Omental fat pad (tissue), 4 donors: ENCODE data around the gene UGT1A7. TPM values are rescaled to one million over a fixed set of nuclear protein-coding genes. Genes with fewer than 3 reads are reported as not detected.

ENCODE experiments used
- ATAC-seq: fragments of 150-250 bp; one replicate; pipeline ENCODE4 v1.9.1; 2016; ENCODE audit warnings: mild to moderate bottlenecking, moderate library complexity; ENCODE audit not compliant: low FRiP score
- DNase-seq: peaks from one replicate; pipeline ENCODE4 v3.0.0-alpha.2; 2019; ENCODE audit warnings: low spot score
- total RNA-seq, 4 donors: library from RNA; depleted of rRNA; stranded (reverse); fragments of >200 nt; gene quantifications; one replicate each; pipeline ENCODE4 v1.1.0, GENCODE V29; 2016
- TF ChIP-seq, protein P1 (sequence below), 3 donors: fragments of 450-650 bp; IDR thresholded peaks; one replicate each; pipeline ENCODE4 v1.5.1; 2016 to 2017; ENCODE audit warnings: antibody characterized with exemption in 3 of 3, mild to moderate bottlenecking in 3 of 3, moderate library complexity in 2 of 3

UGT1A7 gene
- total RNA-seq, 4 donors from 2014 or later, result not detected

DNA sequence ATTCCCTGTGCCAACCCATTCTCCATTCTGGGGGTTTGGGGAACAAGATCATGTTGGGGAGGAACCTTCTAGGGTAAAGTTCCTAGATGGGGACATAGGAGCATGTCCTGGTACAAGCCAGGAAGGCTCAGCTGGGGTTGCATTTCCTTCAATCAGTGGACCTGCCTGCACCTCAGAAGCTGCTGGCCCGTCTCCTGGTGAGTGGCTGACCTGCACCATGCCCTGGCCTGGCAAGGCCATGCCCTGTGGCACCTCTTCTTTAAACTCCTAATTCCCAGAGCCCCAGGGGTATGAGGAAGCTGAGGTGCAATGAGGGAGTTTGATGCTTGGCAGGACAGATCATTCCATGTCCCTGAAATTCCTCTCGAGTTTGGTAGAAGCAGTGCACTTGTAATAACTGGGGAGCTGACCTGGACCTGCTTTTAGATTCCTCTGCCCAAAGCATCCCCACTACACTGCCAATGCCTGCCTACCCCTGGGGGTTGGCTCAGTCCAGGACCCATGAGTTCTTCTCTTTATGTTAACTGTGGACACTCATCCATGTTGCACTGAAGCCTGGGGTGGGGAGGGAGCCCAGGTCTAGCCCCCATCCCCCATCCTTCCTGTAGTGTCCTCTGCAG is 121.7 kb downstream of the UGT1A7 start:
- ATAC-seq, result no peak
- TF ChIP-seq, protein P1, sequence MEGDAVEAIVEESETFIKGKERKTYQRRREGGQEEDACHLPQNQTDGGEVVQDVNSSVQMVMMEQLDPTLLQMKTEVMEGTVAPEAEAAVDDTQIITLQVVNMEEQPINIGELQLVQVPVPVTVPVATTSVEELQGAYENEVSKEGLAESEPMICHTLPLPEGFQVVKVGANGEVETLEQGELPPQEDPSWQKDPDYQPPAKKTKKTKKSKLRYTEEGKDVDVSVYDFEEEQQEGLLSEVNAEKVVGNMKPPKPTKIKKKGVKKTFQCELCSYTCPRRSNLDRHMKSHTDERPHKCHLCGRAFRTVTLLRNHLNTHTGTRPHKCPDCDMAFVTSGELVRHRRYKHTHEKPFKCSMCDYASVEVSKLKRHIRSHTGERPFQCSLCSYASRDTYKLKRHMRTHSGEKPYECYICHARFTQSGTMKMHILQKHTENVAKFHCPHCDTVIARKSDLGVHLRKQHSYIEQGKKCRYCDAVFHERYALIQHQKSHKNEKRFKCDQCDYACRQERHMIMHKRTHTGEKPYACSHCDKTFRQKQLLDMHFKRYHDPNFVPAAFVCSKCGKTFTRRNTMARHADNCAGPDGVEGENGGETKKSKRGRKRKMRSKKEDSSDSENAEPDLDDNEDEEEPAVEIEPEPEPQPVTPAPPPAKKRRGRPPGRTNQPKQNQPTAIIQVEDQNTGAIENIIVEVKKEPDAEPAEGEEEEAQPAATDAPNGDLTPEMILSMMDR (IDR thresholded peaks at IDR 0.05), result no peak
- no peak for DNase-seq

- TF ChIP-seq, protein P1 (IDR thresholded peaks at IDR 0.05), result no peak
- DNase-seq (no peak), ATAC-seq (no peak)
These were observed 122.3 kb downstream of the UGT1A7 start for GRCh38 chr2:233803994-233804393.

GRCh38 chr2:233807215-233807865 is 125.6 kb downstream of the UGT1A7 start:
- TF ChIP-seq, protein P1 (IDR thresholded peaks at IDR 0.05), result no peak
- DNase-seq (no peak), ATAC-seq (no peak)

DNA sequence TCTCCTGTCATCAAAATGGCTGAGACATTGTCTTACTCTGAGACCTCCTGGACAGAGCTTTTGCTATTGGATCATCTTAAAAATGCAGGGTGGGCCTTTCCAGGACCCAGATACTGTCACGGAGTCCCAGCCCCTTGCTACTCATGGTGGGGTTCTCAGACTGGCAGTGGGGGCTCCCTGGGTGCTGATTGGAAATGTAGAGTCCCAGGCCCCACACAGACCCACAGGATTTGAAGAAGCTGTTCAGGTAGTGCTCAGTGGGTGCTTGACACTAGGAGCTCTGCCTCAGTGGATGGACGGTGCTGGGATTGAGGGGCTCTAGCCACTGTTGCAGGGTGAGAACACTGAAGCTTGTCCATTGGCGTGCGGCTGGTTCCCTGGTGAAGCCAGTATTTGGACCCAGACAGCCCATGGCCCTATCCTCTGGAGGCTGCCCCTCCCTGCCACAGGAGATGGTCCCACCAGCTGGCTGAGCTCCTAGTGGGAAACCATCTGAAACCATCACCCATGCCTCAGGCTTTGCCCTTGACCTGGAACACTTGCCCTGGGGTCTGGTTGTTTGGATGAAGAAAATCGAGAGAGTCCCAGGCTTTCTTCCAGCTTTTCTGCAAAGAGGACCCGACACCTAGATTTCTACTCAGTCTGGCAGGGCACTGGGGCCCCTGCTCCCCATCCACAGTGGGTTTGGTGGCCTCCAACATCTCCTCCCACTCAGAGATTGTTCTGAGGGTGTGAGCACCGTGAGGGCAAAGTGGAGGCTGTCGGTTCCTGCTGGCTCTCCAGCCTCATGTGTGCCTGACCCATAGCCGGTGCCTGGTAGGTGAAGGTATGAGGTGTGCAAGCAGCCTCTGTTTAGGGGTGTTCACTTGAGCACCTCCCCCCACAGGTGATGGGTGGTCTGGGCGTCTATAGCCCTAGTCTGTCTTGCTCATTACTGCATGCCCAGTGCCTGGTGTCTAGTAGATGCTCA is 126.5 kb downstream of the UGT1A7 start:
- DNase-seq (no peak), ATAC-seq (no peak)
- TF ChIP-seq, protein P1 (IDR thresholded peaks at IDR 0.05), result no peak

- ATAC-seq (no peak), DNase-seq (no peak)
- TF ChIP-seq, protein P1 (IDR thresholded peaks at IDR 0.05), result no peak
These were observed 128.7 kb downstream of the UGT1A7 start for GRCh38 chr2:233810385-233810784.

DNA sequence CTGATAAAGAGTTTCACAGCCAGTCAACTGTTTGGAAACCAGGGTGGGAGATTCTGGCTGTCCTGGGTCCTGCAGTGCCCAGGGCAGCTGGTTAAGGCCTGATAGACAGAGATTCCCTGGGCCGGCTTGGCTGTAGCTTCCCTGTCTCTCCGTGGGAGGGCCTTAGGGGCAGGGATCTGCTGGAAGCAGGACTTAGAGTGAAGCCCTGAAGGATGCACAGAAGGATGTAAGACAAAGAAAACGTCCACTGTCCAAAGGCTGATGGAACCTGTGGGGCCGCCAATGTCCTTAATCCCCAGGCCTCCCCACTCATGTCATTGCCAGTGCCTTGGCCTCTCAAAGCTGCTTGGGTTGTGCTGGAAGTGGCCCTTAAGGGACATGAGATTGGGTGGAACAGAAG is 129.4 kb downstream of the UGT1A7 start:
- TF ChIP-seq, protein P1 (IDR thresholded peaks at IDR 0.05), result no peak
- ATAC-seq (no peak), DNase-seq (peak; percentile 14)
